Thoracic aorta (tissue), 2 donors: ENCODE results near the gene AHNAK2. TPM values are rescaled to one million over a fixed set of nuclear protein-coding genes. Genes with fewer than 3 reads are reported as not detected.

Experiments used
- ATAC-seq: fragments of 150-250 bp; one replicate; pipeline ENCODE4 v1.8.0; 2017; ENCODE audit warnings: low read depth; ENCODE audit not compliant: insufficient number of reproducible peaks, low FRiP score
- DNase-seq: peaks from one replicate; pipeline ENCODE4 v3.0.0-alpha.2; 2020; ENCODE audit warnings: low spot score
- H3K27ac ChIP-seq, 2 donors: fragments of 200-600 bp; sonication (generic); 1 replicate in 1 of 2; 2 replicates in 1 of 2; pipeline ENCODE4 v1.5.1; 2016; ENCODE audit warnings: mild to moderate bottlenecking in 2 of 2, moderate library complexity in 2 of 2
- H3K27me3 ChIP-seq: fragments of 200-600 bp; sonication (generic); replicated peaks from 2 replicates; pipeline ENCODE4 v1.6.0; 2016; ENCODE audit warnings: mild to moderate bottlenecking; ENCODE audit not compliant: insufficient read depth
- H3K36me3 ChIP-seq: fragments of 200-600 bp; sonication (generic); one replicate; pipeline ENCODE4 v1.5.1; 2016
- H3K4me1 ChIP-seq, 2 donors: fragments of 200-600 bp; sonication (generic); 1 replicate in 1 of 2; 2 replicates in 1 of 2; pipeline versions ENCODE4 v1.5.1 to v1.6.0; 2016; ENCODE audit warnings: low read depth in 2 of 2, mild to moderate bottlenecking in 1 of 2; ENCODE audit not compliant: control insufficient read depth in 1 of 2
- H3K4me3 ChIP-seq: fragments of 200-600 bp; sonication (generic); 2 replicates; pipeline ENCODE4 v1.5.1; 2016; ENCODE audit warnings: mild to moderate bottlenecking
- H3K9me3 ChIP-seq: fragments of 200-600 bp; sonication (generic); 2 replicates; pipeline ENCODE4 v1.5.1; 2016
- CTCF ChIP-seq: fragments of 200-600 bp; sonication (generic); IDR thresholded peaks from one replicate; pipeline ENCODE4 v1.5.1; 2019; ENCODE audit warnings: antibody characterized with exemption
- total RNA-seq, 2 donors: library from RNA; depleted of rRNA; stranded (reverse); fragments of >200 nt; gene quantifications; one replicate each; pipeline versions ENCODE4 v1.1.0 to v1.2.3, GENCODE V29; 2016

The AHNAK2 gene
- total RNA-seq, 2 donors from 2014 or later = 22.6 to 47.8 TPM

DNA sequence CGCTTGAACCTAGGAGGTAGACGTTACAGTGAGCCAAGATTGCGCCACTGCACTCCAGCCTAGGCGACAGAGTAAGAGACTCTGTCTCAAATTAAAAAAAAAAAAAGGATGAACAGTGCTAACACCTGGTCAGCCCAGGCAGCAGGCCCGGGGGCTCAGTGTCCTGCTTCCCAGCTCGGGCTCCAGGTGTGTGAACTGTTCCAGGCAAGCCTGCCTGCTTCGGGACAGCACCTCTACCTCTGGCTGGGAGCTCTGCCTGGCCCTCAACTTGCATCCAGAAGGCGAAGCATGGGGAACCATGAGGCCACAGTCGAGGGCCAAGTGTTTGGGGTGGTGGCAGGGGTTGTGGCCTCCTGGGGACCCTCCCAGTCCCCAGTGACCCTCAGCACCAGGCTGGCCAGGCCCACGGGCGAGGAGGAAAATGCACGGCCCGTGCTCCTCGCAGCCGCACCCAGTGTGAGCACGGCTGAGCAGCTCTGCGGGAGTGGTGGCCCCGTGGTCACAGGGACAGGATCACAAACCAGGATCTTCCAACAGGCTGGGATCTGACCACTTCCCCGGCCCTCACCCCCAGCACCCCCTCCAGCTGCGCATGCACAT is 27.3 kb upstream of the AHNAK2 start:
- Histone ChIP-seq H3K4me3 (no peak overlapping the region), H3K27me3 (no peaks in the 10 kb centered on the region), H3K36me3 (peaks cover 8% of the 10 kb centered on the region), H3K27ac (no peak overlapping the region), H3K4me1 (no peaks in the 10 kb centered on the region), H3K9me3 (no peaks in the 10 kb centered on the region)
- ATAC-seq (no peak), DNase-seq (no peak)
- no peak for TF ChIP-seq CTCF

DNA sequence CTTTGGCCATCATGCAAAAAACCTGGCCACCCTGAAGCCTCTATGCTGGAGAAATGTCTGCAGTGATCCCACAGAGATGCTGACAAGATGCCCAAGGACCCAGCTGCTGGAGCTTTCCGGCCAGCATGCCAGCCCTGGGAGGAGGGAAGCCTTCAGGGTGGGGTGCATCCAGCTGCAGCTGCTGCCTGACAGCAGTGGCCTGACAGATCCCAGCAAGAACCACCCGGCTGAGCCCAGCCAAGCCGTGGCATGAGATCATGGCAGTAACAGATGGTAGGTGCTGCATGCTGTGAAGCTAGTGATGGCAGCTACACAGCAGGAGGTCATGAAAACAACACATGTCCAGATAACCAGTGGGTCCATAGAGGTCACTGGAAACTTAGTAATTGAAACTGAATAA is 21.2 kb upstream of the AHNAK2 start:
- Histone ChIP-seq H3K36me3 (no peaks in the 10 kb centered on the region), H3K4me1 (no peaks in the 10 kb centered on the region), H3K27ac (no peak overlapping the region), H3K4me3 (no peak overlapping the region), H3K9me3 (no peaks in the 10 kb centered on the region), H3K27me3 (no peaks in the 10 kb centered on the region)
- ATAC-seq (no peak), DNase-seq (no peak)
- TF ChIP-seq CTCF = no peak

DNA sequence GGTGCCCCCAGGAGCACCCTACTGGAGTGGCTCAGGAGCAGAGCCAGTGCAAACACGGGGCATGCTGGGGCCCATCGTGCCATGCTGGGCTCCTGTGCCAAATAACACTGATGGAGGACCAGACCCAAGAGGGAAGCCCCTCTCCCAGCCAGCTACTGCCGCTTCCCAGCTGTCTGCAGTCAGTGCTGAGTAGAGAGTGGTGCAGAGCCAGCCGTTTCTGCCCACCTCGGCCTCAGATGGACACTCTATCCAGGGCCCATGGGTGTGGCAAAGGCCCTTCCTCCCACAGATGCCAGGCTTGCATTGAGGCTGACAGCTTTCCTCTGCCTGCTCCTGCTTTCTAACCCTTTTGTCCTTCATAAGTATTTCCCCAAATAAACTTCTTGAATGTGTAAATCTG is 20.6 kb upstream of the AHNAK2 start:
- Histone ChIP-seq H3K27ac (no peak overlapping the region), H3K4me3 (no peak overlapping the region), H3K9me3 (no peaks in the 10 kb centered on the region), H3K27me3 (no peaks in the 10 kb centered on the region), H3K4me1 (no peaks in the 10 kb centered on the region), H3K36me3 (peaks cover 2% of the 10 kb centered on the region)
- ATAC-seq (no peak), DNase-seq (no peak)
- TF ChIP-seq CTCF = no peak

- ATAC-seq = no peak
- DNase-seq = no peak
- Histone ChIP-seq H3K9me3 (no peaks in the 10 kb centered on the region), H3K36me3 (peaks cover 7% of the 10 kb centered on the region), H3K4me1 (no peaks in the 10 kb centered on the region), H3K4me3 (no peak overlapping the region), H3K27ac (no peak overlapping the region), H3K27me3 (no peaks in the 10 kb centered on the region)
- TF ChIP-seq CTCF = no peak
Measured at GRCh38 chr14:104996483-104996882, 18.3 kb upstream of the AHNAK2 start.

DNA sequence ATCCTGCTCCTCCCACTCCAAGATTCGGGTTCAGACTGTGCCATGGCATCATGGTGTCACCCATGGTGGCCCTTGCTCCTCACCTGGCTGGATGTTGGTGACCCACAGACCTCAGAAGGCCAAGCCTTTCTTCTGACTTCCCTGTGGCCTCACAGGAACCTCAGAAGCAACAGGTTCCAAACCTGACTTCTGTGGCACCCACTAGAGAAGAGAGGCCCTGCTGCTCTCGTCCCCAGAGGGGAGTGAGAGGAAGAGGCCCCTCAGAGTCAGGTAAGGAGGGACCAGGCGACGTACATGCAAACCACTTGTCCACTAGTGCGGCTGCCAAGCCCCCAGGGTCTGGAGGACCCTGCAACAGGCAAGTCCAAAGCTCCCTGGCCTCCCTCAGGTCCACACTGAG is 17.9 kb upstream of the AHNAK2 start:
- DNase-seq (no peak), ATAC-seq (no peak)
- H3K36me3 ChIP-seq = peaks cover 7% of the 10 kb centered on the region
- no peak for TF ChIP-seq CTCF
- H3K27ac ChIP-seq = no peak overlapping the region
- no peaks in the 10 kb centered on the region for H3K27me3 ChIP-seq
- H3K4me1 ChIP-seq = no peaks in the 10 kb centered on the region
- no peak overlapping the region for H3K4me3 ChIP-seq
- no peaks in the 10 kb centered on the region for H3K9me3 ChIP-seq
